Stromal cell of bone marrow (primary cell): ENCODE data around the gene GYPC.

Experiments used
- DNase-seq: peaks from one replicate; pipeline ENCODE4 v3.0.0-alpha.2; 2012; ENCODE audit warnings: low read depth

Gene GYPC

DNA sequence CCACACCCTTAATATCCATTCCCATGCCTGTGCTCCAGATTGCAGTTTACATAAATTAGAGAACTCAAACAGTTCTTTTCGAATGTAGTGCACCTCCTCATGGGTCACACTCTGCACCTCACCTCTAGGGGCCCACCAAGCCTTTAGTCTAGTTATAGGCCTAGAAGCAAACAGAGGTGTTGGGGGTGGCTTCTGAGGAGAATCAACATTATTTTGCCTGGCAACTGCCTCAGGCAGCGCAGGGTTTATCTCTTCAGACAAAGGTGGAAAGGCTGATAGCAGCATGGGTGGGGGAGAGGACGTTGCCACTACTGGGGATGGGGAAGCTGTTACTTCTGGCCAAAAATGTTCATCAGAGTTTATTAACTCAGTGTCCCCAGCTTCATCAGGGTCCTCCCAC is 5.0 kb upstream of the GYPC start:
- DNase-seq: no peak

DNA sequence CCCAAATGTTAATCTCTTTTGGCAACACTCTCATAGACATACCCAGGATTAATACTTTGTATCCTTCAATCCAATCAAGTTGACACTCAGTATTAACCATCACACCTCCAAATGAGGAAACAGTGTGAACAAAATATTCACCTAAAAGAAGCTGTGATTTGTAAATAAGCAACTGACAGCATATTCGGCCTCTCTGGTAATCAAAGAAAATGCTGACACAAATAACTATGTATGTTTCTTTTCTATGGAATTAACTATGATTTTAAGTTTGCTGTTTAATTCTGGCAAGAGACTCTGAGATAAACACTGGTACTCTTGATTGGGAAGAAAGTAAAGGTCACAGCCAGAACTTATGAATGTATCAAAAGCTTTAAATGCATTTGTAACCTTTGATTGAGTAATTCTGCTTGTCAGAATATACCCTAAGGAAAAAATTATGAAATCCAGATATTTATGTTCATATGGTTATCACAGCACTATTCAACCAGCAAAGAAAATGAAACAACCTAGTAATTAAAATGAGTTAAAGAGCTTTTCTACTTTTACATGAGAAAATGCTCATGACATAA is 3.6 kb upstream of the GYPC start:
- DNase-seq: no peak

DNA sequence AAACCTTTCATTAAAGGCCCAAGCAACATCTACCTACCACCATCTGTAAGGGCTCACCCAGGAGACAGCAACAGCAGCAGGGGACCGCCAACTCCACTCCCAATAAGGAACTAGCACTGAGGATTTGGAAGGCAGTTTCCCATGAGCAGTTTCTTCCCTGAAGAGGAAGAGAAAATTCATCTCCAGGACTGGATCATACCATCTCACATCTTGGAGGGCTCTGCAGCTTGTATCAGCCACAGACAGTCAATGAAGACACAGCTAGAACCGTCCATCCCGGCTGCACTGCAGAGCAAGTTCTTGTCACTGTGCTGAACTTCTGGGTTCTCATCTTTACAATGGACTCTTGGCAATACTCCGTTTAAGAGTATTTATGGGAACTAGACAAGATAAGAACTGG is 2.8 kb upstream of the GYPC start:
- DNase-seq: no peak

DNA sequence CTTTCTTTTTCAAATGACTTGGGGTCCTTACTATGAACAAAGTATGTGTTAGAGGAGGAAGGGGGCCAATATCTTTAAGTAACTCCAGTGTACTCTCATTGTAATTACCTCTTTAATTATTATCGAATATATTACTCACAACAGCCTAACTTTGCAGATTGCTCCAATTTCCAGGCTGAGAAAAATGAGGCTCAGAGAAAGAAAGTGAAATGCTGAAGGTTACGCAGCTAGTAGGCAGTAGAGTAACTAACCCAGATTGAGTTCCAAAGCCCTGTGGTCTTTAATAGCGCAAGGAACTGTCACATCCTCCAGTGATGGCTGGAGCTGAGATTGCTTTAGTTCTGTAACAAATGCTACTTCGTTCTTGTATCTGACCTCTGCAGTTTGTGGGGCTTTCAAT is 2.2 kb upstream of the GYPC start:
- no peak for DNase-seq

DNA sequence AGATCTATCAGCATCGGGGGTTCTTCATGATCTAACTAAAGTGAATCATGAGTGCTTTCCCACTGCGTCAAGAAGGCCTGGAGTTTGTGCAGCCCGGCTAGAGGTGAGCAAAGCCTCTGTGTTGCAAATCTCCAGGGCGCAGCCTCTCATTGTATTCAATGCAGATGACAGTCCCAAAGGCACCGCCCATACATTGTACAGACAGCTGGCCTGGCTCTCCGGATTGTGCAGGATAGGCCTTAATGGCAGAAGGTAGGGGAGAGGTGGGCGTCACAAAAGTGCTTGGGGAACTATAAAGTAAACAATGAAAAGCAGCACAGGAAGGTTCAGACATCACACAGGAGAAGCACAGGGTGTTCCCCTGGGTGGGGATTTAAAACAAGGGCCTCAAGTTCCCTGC is 907 bp upstream of the GYPC start:
- no peak for DNase-seq

DNA sequence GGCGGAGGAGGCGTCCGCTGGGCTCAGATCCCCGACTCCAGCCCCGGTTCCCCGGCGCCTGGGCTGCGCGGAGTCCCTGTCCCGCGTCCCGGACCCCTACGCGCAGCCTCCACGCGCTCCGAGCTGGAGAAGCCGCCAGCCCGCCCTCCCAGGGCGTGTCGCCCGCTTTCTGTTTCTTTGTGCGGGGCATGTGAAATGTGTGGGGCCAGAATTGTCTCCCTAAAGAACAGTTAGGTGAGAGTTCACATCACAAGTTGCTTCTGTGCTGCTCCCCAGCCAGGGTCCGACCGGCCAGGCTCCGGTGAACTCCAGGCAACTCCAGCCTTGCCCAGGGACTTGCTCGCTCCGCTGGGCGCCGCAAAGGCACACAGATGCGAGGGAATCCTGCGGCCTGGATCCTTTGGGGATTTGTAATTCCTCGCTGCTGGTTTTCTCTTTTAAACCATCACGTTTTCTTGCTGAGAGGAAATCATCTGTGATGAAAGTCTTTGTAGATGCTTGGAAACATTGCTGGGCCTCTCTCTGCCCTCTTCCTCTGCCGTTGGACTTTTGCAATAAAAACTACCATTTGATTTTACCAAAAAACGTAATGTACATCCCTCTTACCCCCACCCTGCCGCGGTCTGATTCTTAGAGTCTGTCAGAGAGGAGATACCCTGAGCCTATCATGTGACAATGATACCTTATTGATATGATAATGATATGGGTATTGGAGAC is 631 bp downstream of the GYPC start:
- DNase-seq: no peak

DNA sequence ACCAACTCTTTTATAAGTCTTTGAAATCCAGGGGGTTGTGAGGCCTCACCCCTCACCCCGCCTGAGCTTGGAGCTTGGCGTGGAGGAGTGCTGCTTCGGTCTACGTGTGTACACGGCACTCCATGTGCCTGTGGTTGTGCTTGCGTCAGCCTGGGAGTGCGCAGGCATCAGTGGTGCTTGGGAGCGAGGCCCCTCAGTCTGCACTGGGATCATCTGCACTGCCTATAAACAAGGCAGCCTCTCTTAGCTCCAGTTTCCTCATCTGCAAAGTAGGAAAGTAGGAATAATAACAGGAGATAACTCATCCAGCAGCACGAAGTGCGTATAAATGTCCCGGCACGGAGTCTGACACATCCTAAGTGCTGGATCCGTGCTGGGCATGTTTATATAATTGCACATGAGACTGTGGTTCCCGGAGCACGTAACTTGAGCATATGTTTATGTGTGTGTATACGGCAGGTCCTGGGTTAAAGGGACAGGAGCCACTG is 1.2 kb downstream of the GYPC start:
- DNase-seq: peak; percentile 88

DNA sequence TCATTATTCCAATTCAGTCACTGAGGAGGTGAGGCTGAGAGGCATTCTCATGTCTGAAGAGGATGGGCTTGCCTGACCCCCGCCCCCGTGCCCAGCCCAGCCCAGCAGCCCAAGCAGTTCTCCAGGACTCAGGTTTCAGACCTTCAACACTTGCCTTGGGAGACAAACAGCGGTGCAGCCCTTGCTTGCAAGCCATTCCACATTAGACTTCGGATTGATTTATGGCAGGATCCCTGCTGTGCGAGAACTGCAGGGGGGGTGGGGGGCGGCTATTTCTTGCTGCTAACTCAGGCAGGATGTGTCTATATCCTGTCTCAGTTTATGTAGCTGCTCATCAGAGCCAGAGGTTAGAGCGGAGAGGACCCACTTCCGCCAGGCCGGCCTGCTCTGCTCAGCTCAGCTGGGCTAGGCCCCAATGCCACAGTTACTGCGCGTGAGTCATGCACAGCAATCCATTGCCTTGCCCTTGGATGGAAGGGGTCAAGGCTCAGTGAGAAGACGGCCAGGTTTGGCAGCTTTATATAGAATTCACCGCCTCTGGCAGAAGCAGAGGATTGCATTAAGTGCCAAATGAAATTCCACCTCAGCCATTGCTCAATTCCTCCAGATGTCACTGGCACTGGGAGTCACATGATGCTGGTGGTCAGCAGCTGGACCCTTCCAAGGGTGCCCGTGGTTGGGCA is 1.8 kb downstream of the GYPC start:
- peak; percentile 95 for DNase-seq

DNA sequence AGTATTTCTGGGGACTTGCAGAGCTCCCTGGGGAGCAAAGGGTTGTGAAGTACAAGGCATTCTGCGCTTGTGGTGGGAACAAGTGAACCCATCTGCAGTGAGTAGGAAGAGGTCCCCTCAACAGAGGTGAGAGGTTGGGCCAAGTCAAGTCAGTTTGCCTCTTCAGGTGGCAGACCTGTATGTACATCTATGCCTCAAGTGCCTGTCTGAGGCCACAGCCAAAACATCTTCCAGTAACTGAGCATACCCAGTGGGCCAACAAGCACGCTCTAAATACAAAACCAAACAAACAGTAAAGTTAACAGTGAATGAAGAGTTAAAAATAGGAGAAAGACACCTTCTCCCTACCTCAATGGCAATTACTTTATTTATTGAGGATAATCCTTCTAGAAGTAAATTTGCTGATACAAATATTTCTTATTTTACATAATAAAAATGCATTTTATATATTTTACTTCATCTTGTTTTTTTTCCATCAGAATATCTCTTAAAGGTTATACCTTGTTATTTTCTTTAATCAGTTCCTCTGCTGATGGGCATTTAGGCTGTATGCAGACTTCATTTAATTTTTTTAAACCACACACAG is 2.5 kb downstream of the GYPC start:
- no peak for DNase-seq

DNA sequence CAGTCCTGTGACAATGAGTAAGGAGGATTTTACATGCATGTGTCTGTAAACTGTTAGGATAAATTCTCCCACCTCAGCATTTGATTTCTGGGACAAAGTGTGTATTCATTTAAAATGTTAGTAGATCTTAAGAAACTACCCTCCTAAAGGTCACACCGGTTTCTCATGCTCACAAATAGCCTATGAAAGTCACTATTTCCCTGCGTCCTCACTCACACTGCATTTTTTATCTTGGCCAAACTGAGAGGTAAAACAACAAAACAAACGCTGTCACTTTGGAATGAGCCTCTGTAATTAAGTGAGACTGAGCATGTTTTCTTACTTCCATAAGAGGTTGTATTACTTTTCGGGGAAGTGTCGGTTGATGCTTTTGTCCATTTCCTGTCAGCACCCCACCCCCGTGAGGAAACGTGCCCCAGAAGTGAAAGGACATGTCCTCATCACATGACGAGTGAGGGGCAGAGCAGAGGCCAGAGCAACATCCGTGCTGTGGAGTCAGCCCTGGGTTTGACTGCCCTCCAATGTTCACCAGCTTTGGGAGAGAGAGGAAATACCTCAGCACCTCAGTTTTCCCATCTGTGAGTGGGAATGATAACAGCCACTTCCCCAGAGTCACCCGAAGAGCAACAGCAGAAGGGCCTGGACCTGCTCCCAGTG is 3.1 kb downstream of the GYPC start:
- peak; percentile 67 for DNase-seq

DNA sequence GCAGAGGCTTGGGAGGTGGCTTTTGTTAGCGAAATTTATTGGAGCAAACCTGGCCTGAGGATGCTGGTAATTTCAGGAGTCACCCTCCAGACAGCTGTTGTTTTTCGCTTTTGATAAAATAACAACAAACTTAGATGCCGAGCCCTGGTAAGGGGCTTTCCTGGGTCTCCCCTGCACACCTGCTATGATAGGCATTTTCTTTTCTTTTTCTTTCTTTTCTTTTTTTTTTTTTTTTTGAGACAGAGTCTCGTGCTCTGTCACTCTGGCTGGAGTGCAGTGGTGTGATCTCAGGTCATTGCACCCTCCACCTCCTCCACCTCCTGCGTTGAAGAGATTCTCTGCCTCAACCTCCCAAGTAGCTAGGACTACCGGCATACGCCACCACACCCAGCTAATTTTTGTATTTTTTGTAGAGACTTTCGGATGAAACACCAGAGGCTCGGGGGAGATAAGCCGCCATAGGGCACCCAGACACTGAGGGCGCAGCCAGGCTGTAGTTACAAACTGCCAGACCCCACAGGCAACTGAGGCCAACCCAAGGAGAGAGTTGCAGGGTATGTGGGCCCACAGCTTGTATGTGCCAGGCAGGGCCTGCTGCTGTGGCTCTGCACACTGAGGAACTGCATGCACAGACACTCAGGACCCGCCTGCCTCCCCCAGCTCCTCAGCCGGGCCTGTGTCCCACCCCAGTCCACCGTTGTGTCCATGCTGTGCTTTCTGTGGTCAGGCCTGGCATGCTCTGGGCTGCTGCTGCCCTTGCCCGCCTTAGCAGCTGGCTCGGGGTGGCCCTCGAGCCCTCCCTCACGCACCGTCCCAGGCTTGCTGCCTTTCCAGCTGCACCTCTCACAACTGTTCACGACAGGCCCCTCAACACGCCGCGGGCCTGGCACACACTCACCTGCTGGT is 3.9 kb downstream of the GYPC start:
- no peak for DNase-seq

DNA sequence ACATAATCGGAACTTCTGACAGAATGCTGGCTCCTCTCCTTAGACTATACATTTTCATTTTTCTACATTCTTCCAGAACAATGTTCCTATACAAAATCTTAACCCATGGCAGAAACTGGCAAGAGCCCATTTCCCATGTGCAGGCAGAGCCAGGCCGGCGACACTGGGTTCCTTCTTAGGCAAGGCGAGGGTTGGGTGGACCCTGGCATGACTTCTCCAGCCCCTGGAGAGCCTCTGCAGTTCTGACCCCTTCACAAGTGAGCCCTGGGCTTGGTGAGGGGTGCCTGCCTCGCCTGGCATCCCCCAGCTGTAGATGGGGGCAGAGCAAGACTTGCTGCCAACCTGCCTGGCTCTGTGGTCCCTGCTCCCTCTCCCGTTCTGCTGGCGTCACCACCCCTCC is 5.0 kb downstream of the GYPC start:
- DNase-seq: no peak

DNA sequence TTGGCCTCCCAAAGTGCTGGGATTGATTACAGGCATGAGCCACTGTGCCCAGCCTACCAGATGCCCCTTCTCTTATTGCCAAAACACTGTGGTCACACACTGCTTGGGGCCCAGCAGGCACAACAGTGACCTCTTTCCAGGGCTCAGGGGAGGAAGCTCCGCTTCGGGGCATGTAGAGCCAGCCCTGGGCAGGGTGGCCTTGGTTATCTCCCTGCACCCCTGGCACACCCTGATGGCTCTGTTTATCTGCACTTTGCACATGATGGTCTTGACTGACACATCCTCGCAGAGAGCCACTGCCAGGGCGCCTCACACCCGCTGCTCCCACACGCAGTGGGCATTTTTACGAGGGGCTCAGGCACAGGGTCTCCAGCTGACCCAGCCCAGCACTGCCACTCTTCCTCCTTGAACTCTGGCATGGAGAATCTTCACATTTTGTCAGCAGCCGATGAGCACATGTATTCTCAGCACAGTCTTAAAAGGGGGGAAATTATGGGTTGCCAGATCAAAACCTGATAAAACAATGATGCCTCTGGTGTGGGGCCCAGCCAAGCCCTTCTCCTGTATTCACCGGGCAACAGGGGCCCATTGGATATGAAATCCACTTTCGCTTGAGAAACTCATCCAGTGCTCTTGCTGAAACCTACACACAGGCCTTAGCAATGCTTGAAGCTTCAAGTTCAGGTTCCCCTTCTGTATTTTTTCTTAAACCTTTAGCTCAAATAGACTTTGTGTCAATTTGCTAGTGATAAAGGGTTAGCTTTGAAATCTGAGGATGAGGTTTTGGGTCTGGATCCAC is 5.9 kb downstream of the GYPC start:
- DNase-seq: no peak

DNA sequence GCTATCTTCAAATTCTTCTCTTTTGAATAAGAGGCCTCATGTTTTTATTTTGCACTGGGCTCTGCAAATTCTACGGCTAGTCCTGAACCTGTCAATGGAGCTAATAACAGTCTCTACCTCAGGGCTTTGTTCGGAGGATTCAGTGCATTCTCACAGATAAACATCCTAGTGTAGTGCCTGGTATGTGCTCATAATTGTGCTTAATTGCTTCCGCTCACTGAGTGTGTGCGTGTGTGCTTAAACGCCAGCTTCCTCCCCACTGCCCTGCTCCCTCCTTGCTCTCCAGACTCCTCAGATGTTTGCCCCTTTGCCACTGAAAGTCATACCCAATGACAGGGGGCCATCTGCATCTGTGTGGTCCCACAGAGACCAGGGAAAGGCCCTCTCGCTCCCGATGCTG is 6.7 kb downstream of the GYPC start:
- DNase-seq: no peak

DNA sequence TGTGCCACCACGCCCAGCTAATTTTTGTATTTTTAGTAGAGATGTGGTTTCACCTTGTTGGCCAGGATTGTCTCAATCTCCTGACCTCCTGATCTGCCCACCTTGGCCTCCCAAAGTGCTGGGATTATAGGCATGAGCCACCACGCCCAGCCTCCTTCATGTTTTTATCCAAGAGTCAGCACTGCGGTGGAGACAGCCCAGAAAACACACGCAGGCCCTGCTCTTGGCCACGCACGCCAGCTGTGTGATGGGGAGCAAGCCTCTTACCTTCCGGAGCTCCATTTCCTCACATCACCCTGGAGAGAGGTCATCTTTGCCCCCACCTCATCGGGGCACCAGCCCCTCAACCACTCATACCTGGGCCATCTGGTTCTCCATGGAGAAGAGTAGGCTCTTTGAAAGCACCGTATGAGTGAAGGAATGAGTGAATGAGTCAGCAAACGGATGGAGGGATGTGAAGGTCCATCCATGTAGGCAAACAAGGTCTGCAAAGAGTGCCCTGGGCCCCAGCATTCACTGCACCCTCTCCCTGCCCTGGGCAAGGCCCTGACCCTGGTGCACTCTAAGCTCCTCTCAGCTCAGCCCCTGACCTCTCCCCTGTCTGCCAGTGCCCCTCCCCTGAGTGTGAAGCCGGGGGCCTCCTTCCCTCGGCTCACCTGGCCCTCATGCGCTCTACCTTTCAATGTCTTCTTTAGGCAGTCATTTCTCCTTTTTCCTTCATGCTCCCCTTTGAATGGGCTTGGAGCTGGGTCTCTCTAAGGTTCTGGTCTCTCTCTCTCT is 7.4 kb downstream of the GYPC start:
- DNase-seq: no peak

DNA sequence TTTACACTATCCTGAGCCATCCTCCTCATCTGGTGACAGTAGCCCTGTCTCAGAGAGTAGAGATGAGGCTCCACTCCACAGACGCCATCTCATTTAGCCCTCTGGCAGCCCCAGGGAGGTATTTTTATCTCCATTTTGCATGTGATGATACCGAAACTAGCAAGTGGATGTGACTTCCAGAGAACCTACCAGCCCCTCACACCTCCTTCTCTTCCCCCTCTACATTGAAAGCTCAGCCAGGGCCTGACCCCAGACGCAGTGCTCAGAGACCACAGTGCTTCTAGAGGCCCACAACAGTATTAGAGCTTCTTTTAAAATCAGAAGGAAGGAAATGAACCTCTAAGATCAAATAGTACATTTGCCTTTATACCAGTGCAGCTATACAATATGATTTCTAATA is 8.3 kb downstream of the GYPC start:
- DNase-seq: no peak

DNA sequence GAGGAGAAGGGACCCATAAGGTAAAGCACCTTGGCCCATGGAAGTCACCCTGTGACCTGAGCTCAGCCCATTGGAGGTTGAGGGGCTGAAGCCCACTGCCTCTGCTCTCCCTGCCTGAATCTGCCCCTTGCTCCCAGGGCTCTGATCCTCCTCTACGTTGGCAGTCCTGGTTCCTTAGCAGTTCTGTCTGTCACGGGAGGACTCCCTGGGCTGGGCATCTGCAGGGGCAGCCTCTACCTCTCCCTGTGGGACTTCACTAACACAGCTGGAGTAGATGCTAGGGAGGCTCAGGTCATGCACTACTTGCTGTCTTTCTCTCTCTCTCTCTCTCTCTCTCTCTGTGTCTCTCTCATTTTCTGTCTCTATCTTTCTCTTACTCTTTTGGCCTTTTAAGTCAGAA is 8.7 kb downstream of the GYPC start:
- DNase-seq: no peak

DNA sequence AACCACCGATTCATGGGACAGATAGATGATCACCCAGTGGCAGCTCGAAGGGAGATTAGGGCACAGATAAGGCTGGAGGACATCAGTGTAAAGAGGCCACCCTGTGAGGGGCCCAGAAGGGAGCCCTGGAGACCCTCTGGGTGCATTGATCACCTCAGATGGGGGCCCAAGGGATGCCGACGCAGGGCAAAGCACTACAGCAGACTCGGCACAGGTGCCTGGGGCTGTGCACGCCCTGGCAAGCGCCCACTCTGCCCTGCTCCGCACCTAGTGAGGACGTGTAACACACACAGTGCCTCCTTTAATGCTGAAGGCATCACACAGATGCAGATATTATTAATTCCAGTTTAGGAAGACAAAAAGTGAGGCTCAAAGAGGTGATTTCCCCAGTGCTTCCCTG is 9.5 kb downstream of the GYPC start:
- DNase-seq: no peak

DNA sequence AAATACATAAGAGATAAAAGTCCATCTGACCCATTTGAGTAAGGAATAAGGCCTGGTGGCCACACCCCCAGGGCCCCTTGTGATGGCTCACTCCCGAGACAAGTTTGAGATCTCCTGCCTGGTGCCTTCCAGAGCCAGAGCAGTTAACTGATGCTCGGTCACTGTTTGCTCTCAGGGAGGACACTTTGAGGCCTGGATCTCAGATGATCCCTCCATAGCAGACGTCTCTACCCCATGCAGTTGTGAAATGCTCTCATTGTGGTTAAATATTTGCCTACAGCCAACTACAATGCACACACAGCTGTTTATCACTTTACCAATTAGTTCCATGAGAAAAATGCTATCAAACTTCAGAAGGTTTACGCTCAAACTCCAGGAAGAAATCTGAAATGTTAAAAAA is 12.3 kb downstream of the GYPC start:
- DNase-seq: no peak

DNA sequence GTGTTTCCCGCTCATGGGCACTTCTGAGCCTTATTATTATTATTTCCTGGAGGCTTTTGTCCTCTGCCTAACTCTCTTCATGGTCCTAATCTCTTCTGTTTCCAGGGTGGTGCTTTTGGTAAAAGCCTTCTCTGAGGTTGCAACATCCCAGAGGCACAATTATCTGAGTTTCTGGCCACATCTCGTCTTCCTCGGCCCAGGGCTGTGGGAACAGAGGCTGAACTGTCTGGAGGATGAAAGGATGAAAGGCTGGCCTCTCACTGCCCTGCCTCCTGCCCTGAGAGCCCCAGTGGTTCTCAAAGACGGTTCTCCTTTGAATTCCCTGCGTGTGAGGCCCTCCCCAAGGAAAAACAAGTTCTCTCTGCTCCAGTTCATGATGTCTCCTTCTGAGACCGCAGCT is 13.8 kb downstream of the GYPC start:
- no peak for DNase-seq
